NCI-H1436 (cell line): ENCODE results near the gene MLLT1.

Experiments used
- DNase-seq: peaks from one replicate; lab custom pipeline; 2025; lab: John Stamatoyannopoulos, UW

Gene MLLT1

GRCh38 chr19:6235031-6235951 is 44.5 kb downstream of the MLLT1 start:
- DNase-seq = no peak

GRCh38 chr19:6234527-6234926 is 45.2 kb downstream of the MLLT1 start:
- no peak for DNase-seq

DNA sequence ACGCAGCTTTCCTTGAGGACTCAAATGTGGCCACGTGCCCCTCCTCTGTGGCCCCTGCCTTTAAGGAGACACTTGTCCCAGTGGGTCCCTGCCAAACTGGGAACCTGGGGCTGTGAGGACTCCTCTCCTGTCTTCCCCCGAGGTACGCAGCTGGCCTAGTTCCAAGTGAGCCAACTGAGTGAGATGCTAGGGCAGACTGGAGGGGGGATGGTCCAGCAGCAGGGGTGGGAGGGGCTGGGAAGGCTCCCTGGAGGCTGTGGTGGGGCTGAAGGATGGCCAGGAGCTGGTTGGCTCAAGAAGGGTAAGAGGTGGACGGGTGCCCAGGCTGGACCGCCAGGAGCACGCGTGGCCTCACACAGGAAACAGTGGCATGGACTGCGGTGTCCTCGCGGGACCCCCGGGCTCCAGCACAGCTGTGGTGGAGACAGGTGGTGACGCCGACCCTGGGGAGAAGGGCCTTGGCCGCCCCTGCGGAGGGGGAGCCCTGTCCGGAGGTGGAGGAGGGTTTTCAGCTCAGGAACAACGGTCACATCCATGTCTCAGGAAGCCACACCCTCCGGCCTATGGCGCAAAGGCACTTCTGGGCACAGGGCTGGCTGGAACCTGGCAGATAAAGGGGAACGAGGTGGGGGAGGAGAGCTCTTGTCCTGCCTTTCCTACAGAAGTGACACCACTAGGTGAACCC is 45.8 kb downstream of the MLLT1 start:
- DNase-seq = peak; percentile 16

GRCh38 chr19:6233056-6233826 is 46.5 kb downstream of the MLLT1 start:
- no peak for DNase-seq

DNA sequence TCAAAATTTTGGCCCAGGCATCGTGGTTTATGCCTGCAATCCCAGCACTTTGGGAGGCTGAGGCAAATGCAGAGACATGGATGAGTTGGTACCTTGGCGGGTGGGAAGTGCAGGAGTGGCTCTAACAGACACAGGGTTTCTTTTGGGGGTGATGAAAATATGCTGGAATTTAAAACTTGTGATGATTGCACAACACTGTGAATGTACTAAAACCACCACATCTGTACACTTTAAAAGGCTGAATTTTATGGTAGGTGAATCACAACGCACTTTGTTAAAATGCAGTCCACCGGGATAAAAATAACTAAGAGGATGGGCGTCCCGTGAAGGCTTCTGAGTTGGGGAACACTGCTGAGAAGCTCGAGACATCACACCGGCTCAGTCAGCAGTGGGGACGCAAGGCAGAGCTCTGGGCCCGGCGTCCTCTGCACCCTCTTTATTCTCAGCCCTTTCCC is 47.1 kb downstream of the MLLT1 start:
- DNase-seq = no peak

DNA sequence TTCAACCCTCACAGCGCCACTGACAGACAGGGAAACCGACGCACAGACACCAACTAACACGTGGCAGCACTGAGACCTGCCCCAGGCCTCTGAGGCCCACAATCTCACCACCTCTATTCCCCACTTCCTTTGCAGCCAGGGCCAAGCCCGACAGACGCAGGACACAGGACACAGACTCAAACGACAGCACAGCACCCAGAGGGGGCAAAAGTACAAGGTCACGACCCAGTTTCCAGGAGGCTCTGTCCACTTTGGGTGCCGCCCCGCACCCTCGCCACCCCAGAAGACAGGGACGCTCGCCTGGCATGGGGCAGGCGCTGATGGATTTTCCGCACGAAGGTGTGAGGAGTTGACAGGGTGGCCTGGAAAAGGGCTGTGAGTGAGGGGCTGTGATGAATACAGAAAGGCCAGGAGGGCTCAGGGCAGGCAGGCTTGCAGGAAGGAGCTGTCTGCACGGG is 48.8 kb downstream of the MLLT1 start:
- no peak for DNase-seq

DNA sequence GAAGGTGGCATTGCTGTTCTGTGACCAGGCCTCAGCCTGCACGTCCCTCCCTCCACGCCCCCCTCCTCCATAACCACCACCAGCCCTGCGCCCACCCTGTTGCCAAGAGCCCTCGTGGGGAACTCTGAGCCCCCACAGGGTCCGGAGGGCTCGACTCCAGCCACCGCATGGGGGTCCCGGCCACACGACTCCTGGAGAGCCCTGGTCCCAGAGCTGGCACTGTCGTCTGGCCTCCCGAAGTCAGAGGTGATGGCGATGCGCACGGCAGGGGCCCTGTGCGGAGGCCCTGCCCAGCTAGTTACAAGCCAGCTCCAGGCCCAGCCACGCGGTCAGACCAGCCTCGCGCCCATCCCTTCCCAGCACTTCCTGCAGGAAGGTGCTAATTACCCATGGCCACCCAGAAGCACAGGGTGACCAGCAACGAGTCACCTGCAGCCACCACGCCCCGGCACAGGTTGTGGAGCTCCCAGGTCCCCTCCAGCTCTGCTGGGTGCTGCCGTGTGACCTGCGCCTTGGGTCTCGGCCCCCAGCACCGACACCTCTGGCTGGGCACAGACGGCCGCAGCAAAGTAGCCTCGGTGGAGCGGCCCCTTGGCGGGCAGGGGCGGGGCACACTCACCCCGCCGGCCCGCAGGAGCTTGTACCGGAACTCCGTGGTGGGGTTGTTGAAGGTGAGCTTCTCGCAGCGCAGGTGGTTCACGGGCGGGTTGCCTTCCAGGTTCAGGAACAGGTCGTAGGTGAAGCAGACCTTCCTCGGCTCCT is 49.6 kb downstream of the MLLT1 start:
- no peak for DNase-seq

DNA sequence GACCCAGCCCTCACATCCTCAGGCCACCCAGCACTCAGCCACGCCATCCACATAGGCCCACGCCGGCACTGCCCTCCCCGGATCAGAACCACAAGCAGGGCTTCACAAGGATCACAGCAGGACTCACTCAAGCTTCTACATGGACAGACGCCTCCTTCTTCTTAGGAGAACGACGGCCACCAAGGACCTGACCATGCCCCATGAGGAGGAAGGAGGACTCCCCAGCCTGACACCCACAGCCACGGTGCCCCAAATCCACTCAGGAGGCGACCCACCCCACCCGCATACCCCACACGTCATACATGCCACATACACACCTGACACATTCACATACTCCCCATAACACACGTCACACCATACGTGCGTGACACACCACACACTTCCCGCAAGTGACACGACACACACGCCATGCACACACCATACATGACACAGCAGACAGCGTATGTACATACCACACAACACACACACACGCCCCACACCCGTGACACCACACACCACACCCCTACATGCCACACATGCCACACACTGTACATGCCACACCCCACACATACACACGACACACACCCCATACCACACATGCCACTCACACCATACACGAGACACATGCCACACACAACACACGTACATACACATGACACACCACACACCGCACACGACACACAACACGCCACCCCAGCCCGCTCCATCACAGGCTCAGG is 50.4 kb downstream of the MLLT1 start:
- DNase-seq = no peak

- no peak for DNase-seq
These were observed 51.1 kb downstream of the MLLT1 start for GRCh38 chr19:6228551-6229215.

DNA sequence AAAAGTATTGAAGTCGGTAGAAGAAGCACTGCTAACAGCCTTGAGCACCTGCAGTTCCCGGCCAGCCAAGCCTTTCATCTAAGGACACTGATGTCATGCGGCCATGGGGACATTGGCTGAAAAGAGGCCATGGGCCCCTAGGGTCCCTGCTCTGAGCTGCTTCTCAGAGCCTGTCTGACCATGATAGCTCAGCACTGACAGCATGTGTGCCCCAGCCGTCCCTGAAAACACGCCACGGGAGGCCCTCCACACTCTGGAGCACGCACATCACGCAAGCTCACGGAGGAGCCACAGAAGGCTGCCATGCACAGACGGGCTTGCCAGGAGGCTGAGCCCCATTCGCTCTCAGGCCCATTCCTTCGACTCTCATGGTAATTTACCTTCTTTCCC is 51.8 kb downstream of the MLLT1 start:
- no peak for DNase-seq

DNA sequence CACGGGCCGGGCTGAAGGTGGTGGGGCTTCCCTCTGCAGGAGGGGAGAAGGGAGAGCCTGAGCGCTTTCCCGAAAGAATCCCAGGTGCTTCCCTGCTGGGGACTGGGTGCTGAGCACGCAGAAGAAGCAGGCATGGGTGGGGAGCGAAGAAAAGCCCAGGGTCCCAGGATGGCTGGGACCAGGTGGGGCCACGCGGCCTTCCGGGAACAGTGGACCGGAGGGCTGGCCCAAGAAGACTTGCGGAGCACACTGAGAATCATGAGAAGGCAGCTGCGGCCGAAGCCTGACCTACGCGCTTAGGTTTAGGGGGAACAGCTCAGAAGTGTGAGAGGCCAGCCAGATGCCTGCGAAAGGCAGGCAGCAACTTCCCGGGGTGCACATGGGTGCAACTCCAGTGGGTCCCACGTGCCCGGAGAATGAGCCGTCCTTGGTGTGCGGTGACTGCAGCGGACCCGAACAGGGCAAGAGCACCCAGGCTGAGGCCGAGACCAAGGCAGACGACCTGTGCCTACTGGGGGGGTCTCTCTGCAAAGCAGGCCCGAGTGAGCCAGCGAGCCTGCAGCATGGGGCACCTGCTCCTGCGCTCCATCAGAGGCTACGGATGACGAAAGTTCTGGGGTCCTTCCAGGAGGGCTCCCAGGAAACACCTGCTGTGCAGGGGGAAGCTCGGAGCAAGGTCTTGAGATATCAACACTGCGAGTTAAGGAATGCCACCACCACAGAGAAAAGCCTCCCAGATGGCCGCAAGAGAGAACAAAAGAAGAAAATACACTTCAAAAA is 52.4 kb downstream of the MLLT1 start:
- no peak for DNase-seq

- no peak for DNase-seq
These were observed 53.2 kb downstream of the MLLT1 start for GRCh38 chr19:6226444-6227155.

- no peak for DNase-seq
These were observed 53.8 kb downstream of the MLLT1 start for GRCh38 chr19:6226012-6226411.

DNA sequence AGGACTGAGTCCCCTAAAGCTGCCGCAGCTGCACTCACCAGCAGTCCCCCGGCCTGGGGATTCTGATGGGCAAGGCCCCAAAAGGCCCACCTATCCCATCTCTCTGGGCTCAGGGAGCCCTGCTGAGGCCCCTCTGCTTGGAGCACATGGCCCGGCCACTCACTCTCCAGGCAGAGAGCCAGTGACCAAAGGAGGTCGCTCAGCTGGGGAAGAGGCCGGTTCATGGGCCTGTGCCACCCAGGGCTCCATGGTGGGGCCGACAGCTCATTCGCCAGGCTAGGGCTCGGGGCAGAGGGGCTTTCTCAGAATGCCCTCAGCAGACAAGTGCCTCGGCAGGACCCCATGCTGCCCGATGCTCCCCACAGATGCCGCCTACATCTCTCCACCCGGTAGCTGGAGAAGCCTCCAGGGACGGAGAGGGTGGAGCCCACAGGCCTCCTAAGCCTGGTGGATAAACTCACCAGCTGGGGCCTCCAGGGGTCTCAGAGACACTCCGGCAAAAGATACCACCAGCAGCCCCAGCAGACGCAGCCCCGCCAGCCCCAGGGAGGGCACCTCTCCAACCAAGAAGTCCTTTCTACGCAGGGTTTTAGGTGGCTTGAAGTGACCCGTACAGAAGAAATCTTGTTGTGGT is 54.4 kb downstream of the MLLT1 start:
- DNase-seq = no peak

GRCh38 chr19:6224308-6224675 is 55.5 kb downstream of the MLLT1 start:
- no peak for DNase-seq

DNA sequence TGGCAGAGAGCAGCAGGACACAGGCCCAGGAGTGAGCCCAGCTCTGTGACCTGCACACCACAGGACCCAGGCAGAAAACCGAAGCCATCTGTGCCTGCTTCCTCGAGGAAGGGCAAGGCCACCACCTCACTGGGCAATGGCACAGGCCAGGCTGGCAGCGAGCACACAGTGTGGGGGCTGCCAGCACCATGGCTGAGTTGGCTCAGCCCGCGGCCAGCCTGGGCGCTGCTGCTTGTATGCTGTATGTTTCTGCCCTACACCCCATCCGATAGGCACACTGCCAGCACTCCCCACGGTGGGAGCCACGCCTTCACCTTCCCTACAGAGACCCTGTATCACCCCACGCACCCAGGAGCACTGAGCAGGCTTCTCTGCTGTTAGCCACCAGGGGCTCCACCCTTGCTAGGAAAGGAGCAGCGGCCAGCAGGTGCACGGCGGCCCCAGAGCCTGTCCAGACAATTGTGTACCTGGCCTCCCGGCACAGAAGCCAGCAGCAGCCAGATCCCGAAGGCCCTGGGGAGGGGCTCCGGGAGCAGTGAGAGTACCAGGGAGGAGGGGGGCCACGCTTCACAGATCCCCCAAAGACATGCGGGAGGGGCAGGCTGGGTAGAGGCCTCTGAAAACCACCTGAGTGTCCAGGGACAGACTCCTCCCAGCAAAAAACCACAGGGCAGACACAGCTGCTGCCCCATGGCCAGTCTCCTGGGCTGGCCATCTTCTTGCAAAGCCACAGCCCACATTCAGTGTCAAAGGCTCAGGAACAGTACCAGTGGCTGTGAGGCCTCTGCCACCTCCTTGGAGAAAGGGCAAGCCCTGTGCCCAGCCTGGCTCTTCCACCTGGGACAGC is 56.1 kb downstream of the MLLT1 start:
- DNase-seq = no peak

GRCh38 chr19:6222884-6223283 is 56.9 kb downstream of the MLLT1 start:
- no peak for DNase-seq
